ENCODE data around the gene BTBD16.

BTBD16 gene

DNA sequence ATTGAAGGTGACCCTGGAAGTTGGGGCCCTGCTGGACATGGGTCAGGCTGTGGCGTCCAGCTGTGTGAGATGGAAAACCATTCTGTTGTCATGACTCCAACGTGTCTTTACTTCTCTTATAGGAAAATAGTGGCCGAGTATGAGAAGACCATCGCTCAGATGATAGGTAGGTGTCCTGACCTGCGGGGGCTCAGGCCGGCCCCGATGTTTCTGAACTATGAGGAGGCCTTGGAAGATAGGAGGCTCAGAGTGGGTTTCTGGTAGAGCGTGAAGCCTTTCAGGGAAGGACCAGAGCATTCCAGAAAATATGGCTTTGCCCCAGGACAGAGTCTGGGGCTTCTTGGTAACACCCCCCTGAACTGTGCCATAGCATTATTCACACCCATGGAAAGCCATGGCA, 29.3 kb upstream of the BTBD16 start:
- Mint-ChIP-seq H3K27ac (no peak overlapping the region), H3K4me1 (ENCODE audit: low read depth) (no peaks in the 10 kb centered on the region)

DNA sequence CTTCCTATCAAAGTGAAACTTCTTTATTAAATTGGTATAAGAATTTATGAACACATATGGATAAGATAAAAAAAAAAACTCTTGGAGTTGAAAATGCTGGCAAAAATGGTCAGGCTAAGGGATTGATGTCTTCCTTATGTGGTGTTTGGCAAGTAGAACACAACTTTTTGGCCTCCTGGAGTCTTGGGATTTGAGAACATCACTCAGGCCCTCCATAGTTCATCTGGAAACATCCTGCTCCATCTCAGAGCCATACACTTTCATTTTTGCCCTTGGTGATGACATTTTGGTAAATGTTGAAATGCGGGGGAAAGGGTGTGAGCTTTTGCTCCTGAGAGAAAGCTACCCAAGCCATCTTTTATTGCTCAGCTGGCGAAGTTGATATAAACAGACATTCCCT, 27.5 kb upstream of the BTBD16 start:
- H3K4me1 Mint-ChIP-seq (ENCODE audit: low read depth), result no peaks in the 10 kb centered on the region
- H3K4me3 Mint-ChIP-seq, result no peak overlapping the region
- no peak overlapping the region for H3K27ac Mint-ChIP-seq
- H3K9me3 Mint-ChIP-seq (ENCODE audit: low read depth), result no peaks in the 10 kb centered on the region
- H3K27me3 Mint-ChIP-seq, result no peaks in the 10 kb centered on the region
- H3K36me3 Mint-ChIP-seq, result no peaks in the 10 kb centered on the region

More for the DNA sequence above, 29.3 kb upstream of the BTBD16 start:
- no peaks in the 10 kb centered on the region for H3K36me3 Mint-ChIP-seq
- H3K4me3 Mint-ChIP-seq, result no peak overlapping the region
- H3K27me3 Mint-ChIP-seq, result no peaks in the 10 kb centered on the region
- H3K9me3 Mint-ChIP-seq (ENCODE audit: low read depth), result no peaks in the 10 kb centered on the region

DNA sequence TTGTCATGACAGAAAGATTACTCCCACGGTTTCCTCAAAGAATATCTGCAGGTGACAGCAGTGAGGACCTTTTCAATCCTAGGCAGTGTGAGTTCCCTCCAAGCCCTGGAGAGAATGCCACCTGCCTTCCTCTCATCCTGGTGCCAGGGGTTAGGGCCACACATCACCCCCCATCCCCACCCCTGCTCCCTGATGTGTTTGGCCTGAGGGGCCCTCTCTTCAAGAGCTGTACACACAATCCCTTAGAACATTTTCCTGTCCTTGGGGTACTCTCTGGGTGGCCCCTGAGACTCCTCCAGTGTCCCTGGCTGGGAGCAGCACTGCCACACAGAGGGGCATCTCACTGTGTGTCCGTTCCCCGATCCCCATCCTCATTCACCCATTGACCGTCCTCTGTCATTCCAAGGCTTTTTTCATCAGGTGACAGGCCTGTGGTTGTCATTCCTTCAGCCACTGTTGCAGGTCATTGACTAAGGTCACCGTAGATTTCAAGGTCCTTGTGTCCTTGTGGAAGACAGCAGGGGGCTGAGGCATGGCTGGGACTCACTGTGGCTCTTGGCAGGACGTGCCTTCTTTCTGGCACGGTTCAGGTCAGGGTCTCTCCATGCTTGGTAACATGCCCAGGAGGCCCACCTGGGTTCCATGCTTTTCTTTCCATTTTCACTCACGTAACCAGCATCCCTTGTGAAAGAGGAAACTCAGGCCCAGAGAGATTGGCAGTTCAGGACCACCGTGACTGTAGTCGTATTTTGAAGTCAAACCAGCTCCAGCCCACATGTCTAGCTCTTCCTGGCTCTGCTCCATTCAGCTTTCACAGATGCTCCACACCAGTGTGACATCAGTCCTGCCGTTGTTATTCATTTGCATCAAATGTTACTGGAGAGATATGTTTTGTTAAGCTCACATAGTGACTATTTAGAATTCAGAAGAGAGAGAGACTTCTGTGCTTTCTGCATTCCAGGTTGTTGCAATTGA, 26.8 kb upstream of the BTBD16 start:
- no peak overlapping the region for H3K4me3 Mint-ChIP-seq

DNA sequence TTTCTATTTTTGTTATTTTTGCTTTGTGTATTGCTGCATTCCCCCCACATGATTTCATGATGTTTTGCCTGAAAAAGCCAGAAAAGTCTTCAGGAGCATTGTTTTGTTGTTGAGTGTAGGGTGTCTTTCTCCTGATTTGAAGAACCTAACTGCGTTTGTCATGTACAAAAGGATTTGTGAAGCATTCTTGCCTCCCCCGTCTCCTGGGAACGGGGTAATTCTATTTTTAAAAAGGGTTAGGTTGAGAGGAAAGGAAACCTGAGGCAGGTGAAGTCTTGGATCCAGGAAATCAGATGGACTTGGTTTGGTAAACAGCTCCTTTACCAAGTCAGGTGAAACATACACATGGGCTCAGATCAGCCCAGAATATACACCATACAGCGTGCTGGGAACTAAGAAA, 26.0 kb upstream of the BTBD16 start:
- H3K9me3 Mint-ChIP-seq (ENCODE audit: low read depth), result no peaks in the 10 kb centered on the region
- H3K27ac Mint-ChIP-seq, result no peak overlapping the region
- H3K4me3 Mint-ChIP-seq, result no peak overlapping the region
- no peaks in the 10 kb centered on the region for H3K4me1 Mint-ChIP-seq (ENCODE audit: low read depth)
- no peaks in the 10 kb centered on the region for H3K36me3 Mint-ChIP-seq
- peaks cover 2% of the 10 kb centered on the region for H3K27me3 Mint-ChIP-seq

More for the DNA sequence above, 26.8 kb upstream of the BTBD16 start:
- no peaks in the 10 kb centered on the region for H3K4me1 Mint-ChIP-seq (ENCODE audit: low read depth)
- H3K27me3 Mint-ChIP-seq, result no peaks in the 10 kb centered on the region
- H3K36me3 Mint-ChIP-seq, result no peaks in the 10 kb centered on the region
- no peaks in the 10 kb centered on the region for H3K9me3 Mint-ChIP-seq (ENCODE audit: low read depth)
- H3K27ac Mint-ChIP-seq, result no peak overlapping the region

DNA sequence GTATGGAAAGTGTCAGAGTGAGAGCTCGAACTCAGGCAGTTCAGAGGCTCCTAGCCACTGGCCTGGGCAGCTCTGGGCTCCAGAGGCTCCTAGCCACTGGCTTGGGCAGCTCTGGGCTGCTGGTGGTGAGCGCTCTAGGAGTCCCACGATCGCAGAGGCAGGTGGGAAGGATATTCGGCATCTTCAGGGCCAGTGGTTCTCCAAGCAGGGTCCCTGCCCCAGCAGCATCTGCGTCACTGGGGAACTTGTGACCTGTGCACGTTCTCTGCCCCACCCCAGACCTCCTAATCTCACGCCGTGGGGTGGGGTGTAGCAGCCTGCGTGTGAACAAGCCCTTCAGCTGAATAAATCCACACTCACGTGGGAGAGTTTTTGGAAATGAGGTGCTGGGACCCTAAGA, 25.2 kb upstream of the BTBD16 start:
- Mint-ChIP-seq H3K4me1 (ENCODE audit: low read depth) (no peaks in the 10 kb centered on the region), H3K36me3 (no peaks in the 10 kb centered on the region), H3K4me3 (no peak overlapping the region), H3K27me3 (peaks cover 2% of the 10 kb centered on the region), H3K9me3 (ENCODE audit: low read depth) (no peaks in the 10 kb centered on the region), H3K27ac (no peak overlapping the region)

DNA sequence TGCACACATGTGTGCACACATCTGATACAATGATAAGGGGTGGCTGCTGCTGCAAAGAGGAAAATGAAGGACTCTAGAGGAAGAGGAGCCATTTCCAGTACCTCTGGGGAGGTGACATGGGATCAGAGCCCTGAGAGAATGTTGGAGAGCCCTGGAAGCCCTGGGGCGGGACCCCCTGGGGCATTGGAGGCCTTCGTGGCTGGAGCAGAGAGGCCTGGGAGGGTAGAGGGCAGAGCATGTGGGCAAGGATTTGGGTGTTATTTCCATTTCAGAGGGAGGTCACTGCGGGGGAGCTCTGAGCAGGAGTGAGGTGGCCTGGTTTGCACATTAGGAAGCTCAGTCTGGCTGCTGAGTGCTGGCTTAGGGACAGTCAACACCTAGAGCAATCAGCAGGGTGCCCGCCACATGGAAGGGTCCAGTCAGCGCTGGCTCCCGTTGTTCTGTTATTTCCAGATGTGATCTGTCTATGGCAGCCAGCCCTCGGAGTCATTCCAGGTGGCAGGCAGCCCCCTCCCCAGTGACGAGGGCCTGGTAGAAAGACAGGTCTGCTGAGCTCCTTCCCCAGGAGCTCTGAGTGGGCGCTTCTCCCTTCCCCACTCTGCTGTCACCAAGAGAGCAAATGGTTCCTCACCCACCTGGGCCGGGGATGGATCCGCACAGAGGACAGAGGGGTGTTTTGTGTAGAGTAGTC, 24.1 kb upstream of the BTBD16 start:
- H3K4me1 Mint-ChIP-seq (ENCODE audit: low read depth), result no peaks in the 10 kb centered on the region
- H3K36me3 Mint-ChIP-seq, result no peaks in the 10 kb centered on the region
- H3K9me3 Mint-ChIP-seq (ENCODE audit: low read depth), result no peaks in the 10 kb centered on the region

DNA sequence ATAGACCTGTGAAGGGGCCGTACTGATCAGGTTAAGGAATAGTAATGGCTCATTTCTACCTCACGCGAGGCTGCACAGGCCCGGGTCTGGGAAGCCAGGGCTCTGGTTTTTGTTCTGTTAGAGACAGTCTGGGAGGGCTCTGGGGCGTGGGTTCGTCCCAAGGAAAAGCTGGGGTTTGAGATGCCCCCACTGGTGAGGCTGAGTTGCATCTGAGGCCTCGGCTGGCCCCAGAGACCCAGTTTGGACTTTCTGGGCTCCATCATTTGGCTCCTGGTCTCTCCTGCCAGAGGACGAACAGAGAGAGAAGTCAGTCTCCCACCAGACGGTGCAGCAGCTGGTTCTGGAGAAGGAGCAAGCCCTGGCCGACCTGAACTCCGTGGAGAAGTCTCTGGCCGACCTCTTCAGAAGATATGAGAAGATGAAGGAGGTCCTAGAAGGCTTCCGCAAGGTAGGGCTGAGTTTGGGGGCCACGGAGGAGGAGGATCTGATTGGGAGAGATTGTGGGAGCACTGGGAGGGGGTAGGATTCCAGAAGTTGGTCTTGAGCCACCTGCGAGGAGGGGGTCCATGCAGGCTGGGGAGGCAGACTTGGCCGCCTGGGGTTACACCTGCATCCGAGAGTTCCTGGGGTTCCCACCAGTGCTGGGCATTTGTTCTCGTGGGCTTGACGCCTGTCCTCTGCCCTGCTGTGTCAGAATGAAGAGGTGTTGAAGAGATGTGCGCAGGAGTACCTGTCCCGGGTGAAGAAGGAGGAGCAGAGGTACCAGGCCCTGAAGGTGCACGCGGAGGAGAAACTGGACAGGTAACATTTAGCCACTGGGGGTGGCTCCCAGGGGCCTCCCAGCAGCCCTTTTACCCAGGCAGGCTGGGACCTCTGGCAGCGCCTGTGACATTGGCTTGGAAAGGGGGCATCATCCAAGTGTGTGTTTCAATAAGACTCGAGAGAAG, 22.5 kb upstream of the BTBD16 start:
- H3K9me3 Mint-ChIP-seq (ENCODE audit: low read depth), result no peaks in the 10 kb centered on the region
- H3K4me3 Mint-ChIP-seq, result no peak overlapping the region
- no peak overlapping the region for H3K27ac Mint-ChIP-seq
- H3K4me1 Mint-ChIP-seq (ENCODE audit: low read depth), result no peaks in the 10 kb centered on the region
- H3K27me3 Mint-ChIP-seq, result peaks cover 3% of the 10 kb centered on the region
- H3K36me3 Mint-ChIP-seq, result no peaks in the 10 kb centered on the region

More for the DNA sequence above, 24.1 kb upstream of the BTBD16 start:
- Mint-ChIP-seq H3K4me3 (no peak overlapping the region), H3K27ac (peak overlapping the region; percentile 36), H3K27me3 (peaks cover 2% of the 10 kb centered on the region)

DNA sequence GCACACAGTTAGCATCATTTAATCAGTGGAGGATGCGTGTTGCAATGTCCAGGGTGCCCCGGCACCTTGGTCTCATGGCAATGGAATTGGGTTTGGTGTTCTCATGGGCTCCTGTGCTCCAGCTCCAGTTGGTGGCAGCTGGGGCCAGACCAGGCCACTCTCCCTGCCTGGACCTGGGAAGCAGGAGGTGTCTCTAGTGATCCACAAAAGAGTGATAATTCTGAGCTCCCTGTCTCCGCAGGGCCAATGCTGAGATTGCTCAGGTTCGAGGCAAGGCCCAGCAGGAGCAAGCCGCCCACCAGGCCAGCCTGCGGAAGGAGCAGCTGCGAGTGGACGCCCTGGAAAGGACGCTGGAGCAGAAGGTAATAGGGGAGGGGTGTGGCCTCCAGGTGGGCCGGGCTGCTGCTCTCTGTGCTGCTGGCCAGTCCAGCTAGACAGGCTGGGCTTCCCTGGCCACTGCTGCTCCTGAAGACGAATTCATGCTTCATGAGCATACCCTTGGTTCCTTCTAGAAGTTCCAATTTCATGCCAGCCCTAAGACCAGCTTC, 21.7 kb upstream of the BTBD16 start:
- H3K27me3 Mint-ChIP-seq, result peaks cover 3% of the 10 kb centered on the region
- no peaks in the 10 kb centered on the region for H3K4me1 Mint-ChIP-seq (ENCODE audit: low read depth)
- H3K27ac Mint-ChIP-seq, result no peak overlapping the region
- H3K36me3 Mint-ChIP-seq, result no peaks in the 10 kb centered on the region
- no peak overlapping the region for H3K4me3 Mint-ChIP-seq
- H3K9me3 Mint-ChIP-seq (ENCODE audit: low read depth), result no peaks in the 10 kb centered on the region

DNA sequence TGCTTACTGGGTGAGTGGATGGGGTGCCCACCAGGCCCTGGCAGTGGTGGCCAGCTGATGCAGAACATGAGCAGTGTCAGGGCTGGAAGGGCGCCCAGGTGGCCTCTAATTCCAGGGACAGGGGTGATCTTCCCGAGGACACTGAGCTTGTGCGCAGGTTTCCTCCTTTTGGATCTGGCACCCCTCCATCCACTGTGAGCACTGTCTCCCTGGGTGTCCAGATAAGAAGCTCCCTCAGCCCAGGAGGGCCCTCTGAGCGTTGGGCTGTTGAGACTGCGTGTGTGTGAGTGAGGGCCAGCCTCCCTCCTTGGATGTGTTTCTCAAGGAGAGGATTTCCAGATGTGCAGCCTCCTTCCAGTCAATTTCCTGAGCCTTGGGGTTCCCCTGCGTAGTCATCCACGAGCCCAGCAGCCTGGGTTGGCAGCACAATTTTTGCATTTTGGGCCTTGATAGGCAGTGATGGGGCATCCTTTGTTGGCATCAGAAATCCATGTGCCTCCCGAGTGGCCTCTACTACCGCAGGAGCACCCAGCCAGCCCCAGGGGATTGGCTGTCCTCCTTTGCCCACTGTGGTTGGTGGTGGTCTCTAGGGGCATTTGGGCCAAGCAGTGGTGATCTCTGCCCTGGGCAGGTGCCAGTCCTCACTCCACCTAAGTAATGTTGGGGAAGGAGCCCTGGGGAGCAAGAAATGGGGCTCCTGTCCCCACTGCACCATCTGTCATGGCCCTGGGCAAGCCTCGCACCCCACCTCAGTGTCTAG, 20.9 kb upstream of the BTBD16 start:
- peaks cover 3% of the 10 kb centered on the region for H3K27me3 Mint-ChIP-seq
- H3K27ac Mint-ChIP-seq, result no peak overlapping the region
- no peaks in the 10 kb centered on the region for H3K36me3 Mint-ChIP-seq
- H3K4me1 Mint-ChIP-seq (ENCODE audit: low read depth), result no peaks in the 10 kb centered on the region
- H3K9me3 Mint-ChIP-seq (ENCODE audit: low read depth), result no peaks in the 10 kb centered on the region
- H3K4me3 Mint-ChIP-seq, result no peak overlapping the region

DNA sequence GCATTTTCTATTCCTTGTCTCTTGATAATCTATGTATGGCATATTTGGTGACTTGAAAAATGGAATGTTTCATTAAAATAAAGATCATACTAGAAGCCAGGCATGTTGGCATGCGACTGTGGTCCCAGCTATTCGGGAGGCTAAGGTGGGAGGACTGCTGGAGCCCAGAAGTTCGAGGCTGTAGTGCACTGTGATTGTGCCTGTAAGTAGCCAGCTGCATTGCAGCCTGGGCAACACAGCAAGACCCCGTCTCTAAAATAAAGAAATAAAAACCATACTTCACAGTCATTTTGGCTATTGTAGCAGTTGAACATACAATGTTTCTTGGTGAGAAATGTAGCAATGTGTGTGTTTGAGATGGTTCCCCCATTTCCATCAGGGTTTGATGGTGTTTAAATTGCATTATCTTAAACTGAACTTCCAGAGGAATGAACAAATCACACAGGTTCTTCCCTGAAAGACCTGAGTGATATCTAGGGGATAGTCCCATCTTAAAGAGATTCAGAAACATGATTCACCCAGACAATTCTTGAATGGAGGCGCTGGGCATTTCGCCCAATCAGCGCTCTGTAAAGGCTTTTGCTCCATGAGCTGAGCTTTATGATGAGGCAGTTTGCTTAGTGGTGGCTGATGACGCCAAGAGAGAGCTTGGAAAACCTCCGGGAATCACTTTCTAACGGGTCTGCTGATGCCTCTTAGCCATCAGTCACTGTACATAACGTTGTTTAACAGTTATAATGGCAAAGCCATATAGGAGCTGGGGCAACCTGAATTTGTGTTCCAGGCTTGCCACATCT, 19.4 kb upstream of the BTBD16 start:
- Mint-ChIP-seq H3K27me3 (peaks cover 3% of the 10 kb centered on the region), H3K9me3 (ENCODE audit: low read depth) (no peaks in the 10 kb centered on the region), H3K4me1 (ENCODE audit: low read depth) (no peaks in the 10 kb centered on the region), H3K4me3 (no peak overlapping the region), H3K36me3 (no peaks in the 10 kb centered on the region), H3K27ac (no peak overlapping the region)

DNA sequence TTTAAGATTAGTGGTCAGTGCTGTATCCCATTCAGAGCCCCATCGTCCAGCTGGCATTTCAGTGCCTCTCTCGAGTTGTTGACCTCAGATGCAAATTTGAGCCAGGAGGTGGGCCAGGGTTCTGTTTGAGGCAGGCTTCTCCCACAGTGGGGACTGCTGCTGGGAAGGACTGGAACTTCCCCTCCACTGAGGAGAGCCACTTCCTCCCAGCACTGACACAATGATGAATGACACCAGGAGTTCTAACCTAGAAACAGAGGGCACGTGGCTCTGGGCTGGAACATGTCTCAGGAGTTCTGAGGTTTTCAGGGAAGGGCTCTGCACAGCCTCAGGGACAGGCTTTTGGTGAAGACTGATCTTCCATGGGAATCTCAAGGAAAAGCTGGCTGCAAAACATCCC, 18.3 kb upstream of the BTBD16 start:
- Mint-ChIP-seq H3K4me1 (ENCODE audit: low read depth) (no peaks in the 10 kb centered on the region), H3K27me3 (peaks cover 3% of the 10 kb centered on the region), H3K9me3 (ENCODE audit: low read depth) (no peaks in the 10 kb centered on the region), H3K36me3 (no peaks in the 10 kb centered on the region), H3K27ac (no peak overlapping the region), H3K4me3 (no peak overlapping the region)

DNA sequence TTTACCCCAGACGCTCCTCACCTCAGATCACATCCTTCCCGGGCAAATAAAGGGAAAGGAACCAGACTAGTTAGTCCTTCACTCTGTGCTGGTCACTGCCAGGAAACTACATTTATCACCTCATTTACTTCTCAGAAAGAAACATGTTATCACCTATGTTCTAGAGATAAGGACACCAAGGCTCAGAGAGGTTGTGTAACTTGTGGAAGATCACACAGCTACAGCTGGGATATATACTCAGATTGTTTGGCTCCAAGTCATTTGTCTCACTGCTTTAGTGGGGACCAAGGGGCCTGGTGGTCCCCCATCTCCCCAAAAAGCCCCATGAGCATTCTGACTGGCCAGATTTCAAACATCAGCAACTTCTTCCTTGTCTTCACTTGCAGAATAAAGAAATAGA, 17.5 kb upstream of the BTBD16 start:
- no peaks in the 10 kb centered on the region for H3K9me3 Mint-ChIP-seq (ENCODE audit: low read depth)

DNA sequence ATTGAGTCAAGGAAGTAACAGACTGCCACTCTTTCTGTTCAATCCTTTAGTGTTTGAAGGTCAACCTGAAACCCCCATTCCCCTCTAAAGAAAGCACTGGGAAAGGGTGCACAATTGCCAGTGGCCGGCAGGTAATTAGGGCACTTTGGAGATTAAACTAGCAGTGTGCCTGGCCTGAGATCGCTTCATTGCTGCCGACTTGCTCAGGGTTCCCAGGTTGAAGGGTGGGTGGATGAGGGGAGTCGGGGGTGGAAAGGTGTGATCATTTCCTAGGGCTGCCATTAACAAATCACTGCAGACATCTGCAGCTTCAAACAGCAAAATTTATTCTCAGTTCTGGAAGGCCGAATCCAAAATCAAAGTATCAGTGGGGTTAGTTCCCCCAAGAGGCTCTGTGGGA, 16.3 kb upstream of the BTBD16 start:
- Mint-ChIP-seq H3K36me3 (no peaks in the 10 kb centered on the region), H3K27ac (no peak overlapping the region), H3K27me3 (peaks cover 2% of the 10 kb centered on the region), H3K4me1 (ENCODE audit: low read depth) (no peaks in the 10 kb centered on the region), H3K9me3 (ENCODE audit: low read depth) (no peaks in the 10 kb centered on the region), H3K4me3 (no peak overlapping the region)

More for the DNA sequence above, 17.5 kb upstream of the BTBD16 start:
- Mint-ChIP-seq H3K27me3 (peaks cover 3% of the 10 kb centered on the region), H3K4me3 (no peak overlapping the region), H3K36me3 (no peaks in the 10 kb centered on the region), H3K4me1 (ENCODE audit: low read depth) (no peaks in the 10 kb centered on the region), H3K27ac (no peak overlapping the region)

All from activated naive CD8-positive, alpha-beta T cell (primary cell).